ENCODE measurements around the gene DDX28. TPM values are rescaled to one million over a fixed set of nuclear protein-coding genes. Genes with fewer than 3 reads are reported as not detected.

DDX28 gene
- total and polyA plus RNA-seq, 2 of the 8 experiments (the other 6 are each of a cell fraction or from before 2014, with no cell fraction given) = 16.8 to 28.1 TPM

DNA sequence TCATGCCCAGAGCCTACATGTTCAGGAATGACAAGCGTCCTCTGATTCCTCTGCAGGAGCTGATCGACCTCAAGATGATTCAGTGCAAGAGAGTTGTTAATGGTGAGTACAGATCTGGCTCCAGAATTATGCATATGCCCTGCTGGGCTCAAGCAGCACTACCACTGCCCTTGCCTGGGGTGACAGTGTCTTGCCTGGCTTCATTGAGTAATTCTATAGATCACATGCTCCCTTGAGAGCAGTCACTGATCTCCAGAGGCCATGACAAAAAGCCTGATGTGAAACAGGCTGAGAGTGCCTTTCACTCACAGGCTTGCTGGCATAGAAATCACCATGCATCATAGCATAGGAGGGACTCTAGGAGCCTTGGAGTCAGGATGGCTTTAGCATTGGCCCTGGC, 26.4 kb upstream of the DDX28 start (continued):
- TF ChIP-seq, protein P1, sequence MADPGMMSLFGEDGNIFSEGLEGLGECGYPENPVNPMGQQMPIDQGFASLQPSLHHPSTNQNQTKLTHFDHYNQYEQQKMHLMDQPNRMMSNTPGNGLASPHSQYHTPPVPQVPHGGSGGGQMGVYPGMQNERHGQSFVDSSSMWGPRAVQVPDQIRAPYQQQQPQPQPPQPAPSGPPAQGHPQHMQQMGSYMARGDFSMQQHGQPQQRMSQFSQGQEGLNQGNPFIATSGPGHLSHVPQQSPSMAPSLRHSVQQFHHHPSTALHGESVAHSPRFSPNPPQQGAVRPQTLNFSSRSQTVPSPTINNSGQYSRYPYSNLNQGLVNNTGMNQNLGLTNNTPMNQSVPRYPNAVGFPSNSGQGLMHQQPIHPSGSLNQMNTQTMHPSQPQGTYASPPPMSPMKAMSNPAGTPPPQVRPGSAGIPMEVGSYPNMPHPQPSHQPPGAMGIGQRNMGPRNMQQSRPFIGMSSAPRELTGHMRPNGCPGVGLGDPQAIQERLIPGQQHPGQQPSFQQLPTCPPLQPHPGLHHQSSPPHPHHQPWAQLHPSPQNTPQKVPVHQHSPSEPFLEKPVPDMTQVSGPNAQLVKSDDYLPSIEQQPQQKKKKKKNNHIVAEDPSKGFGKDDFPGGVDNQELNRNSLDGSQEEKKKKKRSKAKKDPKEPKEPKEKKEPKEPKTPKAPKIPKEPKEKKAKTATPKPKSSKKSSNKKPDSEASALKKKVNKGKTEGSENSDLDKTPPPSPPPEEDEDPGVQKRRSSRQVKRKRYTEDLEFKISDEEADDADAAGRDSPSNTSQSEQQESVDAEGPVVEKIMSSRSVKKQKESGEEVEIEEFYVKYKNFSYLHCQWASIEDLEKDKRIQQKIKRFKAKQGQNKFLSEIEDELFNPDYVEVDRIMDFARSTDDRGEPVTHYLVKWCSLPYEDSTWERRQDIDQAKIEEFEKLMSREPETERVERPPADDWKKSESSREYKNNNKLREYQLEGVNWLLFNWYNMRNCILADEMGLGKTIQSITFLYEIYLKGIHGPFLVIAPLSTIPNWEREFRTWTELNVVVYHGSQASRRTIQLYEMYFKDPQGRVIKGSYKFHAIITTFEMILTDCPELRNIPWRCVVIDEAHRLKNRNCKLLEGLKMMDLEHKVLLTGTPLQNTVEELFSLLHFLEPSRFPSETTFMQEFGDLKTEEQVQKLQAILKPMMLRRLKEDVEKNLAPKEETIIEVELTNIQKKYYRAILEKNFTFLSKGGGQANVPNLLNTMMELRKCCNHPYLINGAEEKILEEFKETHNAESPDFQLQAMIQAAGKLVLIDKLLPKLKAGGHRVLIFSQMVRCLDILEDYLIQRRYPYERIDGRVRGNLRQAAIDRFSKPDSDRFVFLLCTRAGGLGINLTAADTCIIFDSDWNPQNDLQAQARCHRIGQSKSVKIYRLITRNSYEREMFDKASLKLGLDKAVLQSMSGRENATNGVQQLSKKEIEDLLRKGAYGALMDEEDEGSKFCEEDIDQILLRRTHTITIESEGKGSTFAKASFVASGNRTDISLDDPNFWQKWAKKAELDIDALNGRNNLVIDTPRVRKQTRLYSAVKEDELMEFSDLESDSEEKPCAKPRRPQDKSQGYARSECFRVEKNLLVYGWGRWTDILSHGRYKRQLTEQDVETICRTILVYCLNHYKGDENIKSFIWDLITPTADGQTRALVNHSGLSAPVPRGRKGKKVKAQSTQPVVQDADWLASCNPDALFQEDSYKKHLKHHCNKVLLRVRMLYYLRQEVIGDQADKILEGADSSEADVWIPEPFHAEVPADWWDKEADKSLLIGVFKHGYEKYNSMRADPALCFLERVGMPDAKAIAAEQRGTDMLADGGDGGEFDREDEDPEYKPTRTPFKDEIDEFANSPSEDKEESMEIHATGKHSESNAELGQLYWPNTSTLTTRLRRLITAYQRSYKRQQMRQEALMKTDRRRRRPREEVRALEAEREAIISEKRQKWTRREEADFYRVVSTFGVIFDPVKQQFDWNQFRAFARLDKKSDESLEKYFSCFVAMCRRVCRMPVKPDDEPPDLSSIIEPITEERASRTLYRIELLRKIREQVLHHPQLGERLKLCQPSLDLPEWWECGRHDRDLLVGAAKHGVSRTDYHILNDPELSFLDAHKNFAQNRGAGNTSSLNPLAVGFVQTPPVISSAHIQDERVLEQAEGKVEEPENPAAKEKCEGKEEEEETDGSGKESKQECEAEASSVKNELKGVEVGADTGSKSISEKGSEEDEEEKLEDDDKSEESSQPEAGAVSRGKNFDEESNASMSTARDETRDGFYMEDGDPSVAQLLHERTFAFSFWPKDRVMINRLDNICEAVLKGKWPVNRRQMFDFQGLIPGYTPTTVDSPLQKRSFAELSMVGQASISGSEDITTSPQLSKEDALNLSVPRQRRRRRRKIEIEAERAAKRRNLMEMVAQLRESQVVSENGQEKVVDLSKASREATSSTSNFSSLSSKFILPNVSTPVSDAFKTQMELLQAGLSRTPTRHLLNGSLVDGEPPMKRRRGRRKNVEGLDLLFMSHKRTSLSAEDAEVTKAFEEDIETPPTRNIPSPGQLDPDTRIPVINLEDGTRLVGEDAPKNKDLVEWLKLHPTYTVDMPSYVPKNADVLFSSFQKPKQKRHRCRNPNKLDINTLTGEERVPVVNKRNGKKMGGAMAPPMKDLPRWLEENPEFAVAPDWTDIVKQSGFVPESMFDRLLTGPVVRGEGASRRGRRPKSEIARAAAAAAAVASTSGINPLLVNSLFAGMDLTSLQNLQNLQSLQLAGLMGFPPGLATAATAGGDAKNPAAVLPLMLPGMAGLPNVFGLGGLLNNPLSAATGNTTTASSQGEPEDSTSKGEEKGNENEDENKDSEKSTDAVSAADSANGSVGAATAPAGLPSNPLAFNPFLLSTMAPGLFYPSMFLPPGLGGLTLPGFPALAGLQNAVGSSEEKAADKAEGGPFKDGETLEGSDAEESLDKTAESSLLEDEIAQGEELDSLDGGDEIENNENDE (IDR thresholded peaks at IDR 0.05; ENCODE audit: insufficient replicate concordance, low read length) = no peak
- TF ChIP-seq KDM1A (IDR thresholded peaks at IDR 0.05; ENCODE audit: borderline replicate concordance, low read length) = no peak
